ENCODE data around the gene ARPC1A. TPM values are rescaled to one million over a fixed set of nuclear protein-coding genes. Genes with fewer than 3 reads are reported as not detected.

Gene ARPC1A
- polyA plus RNA-seq, 1 donor from 2014 or later: 154 TPM

GRCh38 chr7:99366646-99367045 lies 40.9 kb downstream of the ARPC1A start:
- Histone ChIP-seq H3K9me2 (ENCODE audit: insufficient read depth, low read length) (no peaks in the 10 kb centered on the region), H3K4me3 (ENCODE audit: low read length) (no peak overlapping the region), H3K79me2 (replicated peaks; ENCODE audit: insufficient read depth, low read length) (no peaks in the 10 kb centered on the region), H3K9ac (ENCODE audit: low read length) (no peak overlapping the region), H4K20me1 (ENCODE audit: insufficient read depth) (no peaks in the 10 kb centered on the region), H3F3A (ENCODE audit: insufficient read depth, low read length, poor library complexity, severe bottlenecking) (no peaks in the 10 kb centered on the region), H3K9me3 (ENCODE audit: low read length) (no peaks in the 10 kb centered on the region), H2AFZ (ENCODE audit: low read depth, low read length) (no peak overlapping the region), H3K27ac (ENCODE audit: low read length) (no peak overlapping the region), H3K4me2 (ENCODE audit: low read length) (no peak overlapping the region), H3K36me3 (ENCODE audit: insufficient read depth, low read length) (peaks cover 3% of the 10 kb centered on the region), H3K27me3 (ENCODE audit: insufficient read depth, low read depth, low read length) (no peaks in the 10 kb centered on the region)
- TF ChIP-seq EP300 (conservative IDR thresholded peaks at IDR 0.05; ENCODE audit: poor library complexity, severe bottlenecking) (no peak), CTCF (IDR thresholded peaks at IDR 0.05; ENCODE audit: poor library complexity, severe bottlenecking) (no peak), RAD21 (conservative IDR thresholded peaks at IDR 0.05) (no peak), TAF1 (IDR thresholded peaks at IDR 0.05; ENCODE audit: low read depth) (no peak), EZH2 (IDR thresholded peaks at IDR 0.05; ENCODE audit: borderline replicate concordance, insufficient read depth, low read length, poor library complexity, severe bottlenecking) (no peak), POLR2AphosphoS5 (IDR thresholded peaks at IDR 0.05) (no peak), MXI1 (conservative IDR thresholded peaks at IDR 0.05; ENCODE audit: poor library complexity, severe bottlenecking) (no peak), SMC3 (conservative IDR thresholded peaks at IDR 0.05; ENCODE audit: poor library complexity) (no peak)
- TF ChIP-seq, protein P1, sequence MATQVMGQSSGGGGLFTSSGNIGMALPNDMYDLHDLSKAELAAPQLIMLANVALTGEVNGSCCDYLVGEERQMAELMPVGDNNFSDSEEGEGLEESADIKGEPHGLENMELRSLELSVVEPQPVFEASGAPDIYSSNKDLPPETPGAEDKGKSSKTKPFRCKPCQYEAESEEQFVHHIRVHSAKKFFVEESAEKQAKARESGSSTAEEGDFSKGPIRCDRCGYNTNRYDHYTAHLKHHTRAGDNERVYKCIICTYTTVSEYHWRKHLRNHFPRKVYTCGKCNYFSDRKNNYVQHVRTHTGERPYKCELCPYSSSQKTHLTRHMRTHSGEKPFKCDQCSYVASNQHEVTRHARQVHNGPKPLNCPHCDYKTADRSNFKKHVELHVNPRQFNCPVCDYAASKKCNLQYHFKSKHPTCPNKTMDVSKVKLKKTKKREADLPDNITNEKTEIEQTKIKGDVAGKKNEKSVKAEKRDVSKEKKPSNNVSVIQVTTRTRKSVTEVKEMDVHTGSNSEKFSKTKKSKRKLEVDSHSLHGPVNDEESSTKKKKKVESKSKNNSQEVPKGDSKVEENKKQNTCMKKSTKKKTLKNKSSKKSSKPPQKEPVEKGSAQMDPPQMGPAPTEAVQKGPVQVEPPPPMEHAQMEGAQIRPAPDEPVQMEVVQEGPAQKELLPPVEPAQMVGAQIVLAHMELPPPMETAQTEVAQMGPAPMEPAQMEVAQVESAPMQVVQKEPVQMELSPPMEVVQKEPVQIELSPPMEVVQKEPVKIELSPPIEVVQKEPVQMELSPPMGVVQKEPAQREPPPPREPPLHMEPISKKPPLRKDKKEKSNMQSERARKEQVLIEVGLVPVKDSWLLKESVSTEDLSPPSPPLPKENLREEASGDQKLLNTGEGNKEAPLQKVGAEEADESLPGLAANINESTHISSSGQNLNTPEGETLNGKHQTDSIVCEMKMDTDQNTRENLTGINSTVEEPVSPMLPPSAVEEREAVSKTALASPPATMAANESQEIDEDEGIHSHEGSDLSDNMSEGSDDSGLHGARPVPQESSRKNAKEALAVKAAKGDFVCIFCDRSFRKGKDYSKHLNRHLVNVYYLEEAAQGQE (IDR thresholded peaks at IDR 0.05; ENCODE audit: borderline replicate concordance): no peak

DNA sequence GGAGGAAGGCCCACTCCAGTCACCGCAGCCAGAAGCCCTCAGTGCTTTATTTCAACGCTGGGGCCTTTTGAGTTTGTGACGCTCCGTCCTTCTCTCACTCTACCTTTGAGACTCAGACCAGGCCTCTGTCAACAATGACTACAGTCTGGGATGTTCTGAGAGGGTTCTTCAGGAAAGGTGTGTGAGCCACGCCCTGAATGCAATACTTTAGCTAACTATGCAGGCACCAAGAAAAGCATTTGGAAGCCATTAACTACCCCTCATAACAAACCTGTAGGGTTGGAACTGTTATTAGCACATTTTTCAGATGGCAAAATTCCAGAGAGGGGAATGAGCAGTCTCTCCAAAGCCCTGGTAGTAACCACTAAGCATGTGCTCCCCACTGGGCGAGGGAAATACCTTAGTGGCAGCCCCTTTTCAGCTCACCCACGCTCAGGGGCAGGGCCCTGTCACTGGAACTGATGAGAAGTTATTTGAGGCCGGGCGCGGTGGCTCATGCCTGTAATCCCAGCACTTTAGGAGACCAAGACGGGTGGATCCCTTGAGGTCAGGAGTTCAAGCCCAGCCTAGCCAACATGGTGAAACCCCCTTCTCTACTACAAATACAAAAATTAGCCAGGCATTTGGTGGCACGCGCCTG lies 43.2 kb downstream of the ARPC1A start:
- no peak overlapping the region for H3K9ac ChIP-seq (ENCODE audit: low read length)
- no peaks in the 10 kb centered on the region for H4K20me1 ChIP-seq (ENCODE audit: insufficient read depth)
- H3K9me3 ChIP-seq (ENCODE audit: low read length): no peaks in the 10 kb centered on the region
- no peak overlapping the region for H3K4me3 ChIP-seq (ENCODE audit: low read length)
- H3K27me3 ChIP-seq (ENCODE audit: insufficient read depth, low read depth, low read length): no peaks in the 10 kb centered on the region
- H3K79me2 ChIP-seq (replicated peaks; ENCODE audit: insufficient read depth, low read length): no peaks in the 10 kb centered on the region
- no peak overlapping the region for H3K27ac ChIP-seq (ENCODE audit: low read length)
- H3K36me3 ChIP-seq (ENCODE audit: insufficient read depth, low read length): peaks cover 3% of the 10 kb centered on the region
- no peaks in the 10 kb centered on the region for H3K9me2 ChIP-seq (ENCODE audit: insufficient read depth, low read length)
- no peak overlapping the region for H3K4me2 ChIP-seq (ENCODE audit: low read length)
- H2AFZ ChIP-seq (ENCODE audit: low read depth, low read length): no peak overlapping the region
- TF ChIP-seq RAD21 (conservative IDR thresholded peaks at IDR 0.05): no peak
- no peak for TF ChIP-seq POLR2AphosphoS5 (IDR thresholded peaks at IDR 0.05)
- TF ChIP-seq, protein P1 (IDR thresholded peaks at IDR 0.05; ENCODE audit: borderline replicate concordance): no peak
- H3F3A ChIP-seq (ENCODE audit: insufficient read depth, low read length, poor library complexity, severe bottlenecking): no peaks in the 10 kb centered on the region

Data from neural cell (in vitro differentiated cells).